ENCODE results near the gene HOMER3.

DNA sequence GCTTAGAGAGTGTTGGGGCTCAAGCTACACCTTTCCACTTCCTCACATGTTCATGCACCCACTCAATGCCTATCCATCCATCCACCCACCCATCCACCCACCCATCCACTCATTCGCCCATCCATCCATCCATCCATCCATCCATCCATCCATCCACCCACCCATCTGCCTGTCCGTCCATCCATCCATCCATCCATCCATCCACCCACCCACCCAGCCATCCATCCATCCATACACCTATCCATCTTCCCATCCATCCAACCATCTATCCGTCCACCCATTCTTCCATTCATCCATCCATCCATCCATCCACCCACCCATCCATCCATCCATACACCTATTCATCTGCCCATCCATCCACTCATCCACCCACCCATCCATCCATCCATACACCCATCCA is 13.1 kb upstream of the HOMER3 start:
- TF ChIP-seq, protein P1, sequence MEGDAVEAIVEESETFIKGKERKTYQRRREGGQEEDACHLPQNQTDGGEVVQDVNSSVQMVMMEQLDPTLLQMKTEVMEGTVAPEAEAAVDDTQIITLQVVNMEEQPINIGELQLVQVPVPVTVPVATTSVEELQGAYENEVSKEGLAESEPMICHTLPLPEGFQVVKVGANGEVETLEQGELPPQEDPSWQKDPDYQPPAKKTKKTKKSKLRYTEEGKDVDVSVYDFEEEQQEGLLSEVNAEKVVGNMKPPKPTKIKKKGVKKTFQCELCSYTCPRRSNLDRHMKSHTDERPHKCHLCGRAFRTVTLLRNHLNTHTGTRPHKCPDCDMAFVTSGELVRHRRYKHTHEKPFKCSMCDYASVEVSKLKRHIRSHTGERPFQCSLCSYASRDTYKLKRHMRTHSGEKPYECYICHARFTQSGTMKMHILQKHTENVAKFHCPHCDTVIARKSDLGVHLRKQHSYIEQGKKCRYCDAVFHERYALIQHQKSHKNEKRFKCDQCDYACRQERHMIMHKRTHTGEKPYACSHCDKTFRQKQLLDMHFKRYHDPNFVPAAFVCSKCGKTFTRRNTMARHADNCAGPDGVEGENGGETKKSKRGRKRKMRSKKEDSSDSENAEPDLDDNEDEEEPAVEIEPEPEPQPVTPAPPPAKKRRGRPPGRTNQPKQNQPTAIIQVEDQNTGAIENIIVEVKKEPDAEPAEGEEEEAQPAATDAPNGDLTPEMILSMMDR (IDR thresholded peaks at IDR 0.05) = no peak
- TF ChIP-seq POLR2A (IDR thresholded peaks at IDR 0.05) (no peak), EP300 (IDR thresholded peaks at IDR 0.05) (no peak)
